ENCODE measurements around the gene CFAP99. TPM values are rescaled to one million over a fixed set of nuclear protein-coding genes. Genes with fewer than 3 reads are reported as not detected.

CFAP99 gene
- total and polyA plus RNA-seq, 9 of the 15 experiments (the other 6 are each of a cell fraction or from before 2014, with no cell fraction given) = 0.07 to 0.18 (median 0.09) TPM; not detected in 6

DNA sequence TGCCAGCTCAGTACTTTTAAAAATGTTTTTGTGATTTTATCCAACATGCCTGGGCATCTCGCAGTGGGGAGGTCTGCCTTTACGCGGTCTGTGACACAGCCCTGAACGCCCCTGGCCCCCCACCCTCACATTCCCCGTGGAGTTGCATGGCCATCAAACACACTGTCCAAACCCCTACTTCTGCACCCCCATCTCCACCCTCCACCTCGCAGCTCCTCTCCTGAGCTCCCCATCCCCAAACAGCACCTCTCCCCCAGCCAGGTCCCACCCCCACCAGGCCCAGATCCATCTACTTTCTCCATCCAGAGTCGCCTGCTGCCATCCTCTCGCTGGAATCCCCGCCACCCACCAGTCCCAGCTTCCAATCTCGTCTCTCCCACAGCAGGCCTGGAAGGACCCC is 9.8 kb upstream of the CFAP99 start:
- H3K27ac ChIP-seq (ENCODE audit: extremely low read depth, low read depth, low read length) = no peak overlapping the region
- 73% methylated on average over 10 of the region's 10 CpGs for WGBS (ENCODE audit: insufficient coverage, low coverage, missing lambda C conversion rate)
- H3K27me3 ChIP-seq (ENCODE audit: control insufficient read depth in 2 of 2, insufficient read depth in 2 of 2, low read length in 2 of 2) = no peaks in the 10 kb centered on the region
- ATAC-seq (no peak), DNase-seq (ENCODE audit: extremely low read depth in 1 of 4, low spot score in 3 of 4) (no peak), FAIRE-seq (no peak)
- POLR2A ChIA-PET = interaction anchor here (0.7 to 1.0 kb wide), 4 partner anchors 14 to 121 kb away, joined by 3 read pairs; no protein-coding TSS in a partner anchor
- peak overlapping the region; percentile 23 for H3K4me2 ChIP-seq (ENCODE audit: insufficient read depth, low read length)
- no peaks in the 10 kb centered on the region for H3K9me3 ChIP-seq (replicated peaks; ENCODE audit: control insufficient read depth, insufficient read depth, low read depth, low read length)
- H3K9me1 ChIP-seq (ENCODE audit: control insufficient read depth, insufficient read depth, low read length) = no peaks in the 10 kb centered on the region
- H4K20me1 ChIP-seq (replicated peaks; ENCODE audit: control insufficient read depth, insufficient read depth, low read length) = no peaks in the 10 kb centered on the region; the same call in 1 of the 2 replicates
- no peak overlapping the region for H3K4me3 ChIP-seq
- no peak overlapping the region for H2AFZ ChIP-seq (ENCODE audit: low read depth, low read length)
- H3K9ac ChIP-seq (ENCODE audit: insufficient read depth in 1 of 2, low read depth in 2 of 2, low read length in 2 of 2) = peak overlapping the region in 1 of 2 experiments; percentile 73; a peak in 2 of 4 replicates
- intact Hi-C loops (cut with micrococcal nuclease) = no loop called here
- H3K36me3 ChIP-seq (ENCODE audit: control insufficient read depth, insufficient read depth, low read length) = no peaks in the 10 kb centered on the region
- TF ChIP-seq XRCC5 (IDR thresholded peaks at IDR 0.05; ENCODE audit: low read depth, low read length) (no peak), ZNF121 (CRISPR knock-in tag; conservative IDR thresholded peaks at IDR 0.05) (no peak), TARDBP (IDR thresholded peaks at IDR 0.05) (no peak), TEAD1 (CRISPR knock-in tag; IDR thresholded peaks at IDR 0.05) (no peak)
- in situ Hi-C loops (cut with MboI) = no loop called here
- peaks cover 70% of the 10 kb centered on the region for H3K79me2 ChIP-seq (ENCODE audit: control insufficient read depth, insufficient read depth, low read length)
- H3K4me1 ChIP-seq (replicated peaks in 1 of 2; ENCODE audit: control insufficient read depth in 2 of 2, insufficient read depth in 2 of 2, low read length in 2 of 2) = peaks cover 46 to 67% of the 10 kb centered on the region in 2 experiments
- no TSS peak for BruUV-seq (replicated peaks)
- CTCF ChIA-PET (ENCODE audit: low intra/inter-chr PET ratio) = no interaction called here

DNA sequence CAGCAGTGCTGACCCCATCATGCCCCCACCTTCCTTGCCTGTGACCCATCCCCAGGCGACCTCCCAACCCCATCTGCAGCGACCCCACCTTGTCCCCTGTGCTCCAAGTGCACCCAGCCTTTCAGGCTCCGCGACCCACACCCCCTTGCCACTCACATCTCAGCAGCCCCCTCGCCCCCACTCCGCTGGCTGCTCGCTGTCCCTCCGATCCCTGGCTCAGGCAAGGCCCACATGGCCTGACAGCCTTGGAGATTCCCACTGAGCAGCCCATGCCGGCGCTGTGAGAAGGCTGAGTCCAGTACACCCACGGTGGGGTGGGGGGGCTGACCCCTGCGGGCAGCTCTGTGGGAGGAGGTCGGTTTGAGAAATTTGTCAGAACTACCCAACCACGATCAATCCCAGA is 9.4 kb upstream of the CFAP99 start:
- no peaks in the 10 kb centered on the region for H3K9me1 ChIP-seq (ENCODE audit: control insufficient read depth, insufficient read depth, low read length)
- DNase-seq (ENCODE audit: extremely low read depth in 1 of 4, low spot score in 3 of 4) (no peak), FAIRE-seq (no peak), ATAC-seq (no peak)
- H3K9me3 ChIP-seq (replicated peaks; ENCODE audit: control insufficient read depth, insufficient read depth, low read depth, low read length) = no peaks in the 10 kb centered on the region
- H3K4me2 ChIP-seq (ENCODE audit: insufficient read depth, low read length) = no peak overlapping the region
- BruUV-seq (replicated peaks) = no TSS peak
- no peak overlapping the region for H3K4me3 ChIP-seq
- no peaks in the 10 kb centered on the region for H3K27me3 ChIP-seq (ENCODE audit: control insufficient read depth in 2 of 2, insufficient read depth in 2 of 2, low read length in 2 of 2)
- H3K79me2 ChIP-seq (ENCODE audit: control insufficient read depth, insufficient read depth, low read length) = peaks cover 71% of the 10 kb centered on the region
- H3K9ac ChIP-seq (ENCODE audit: insufficient read depth in 1 of 2, low read depth in 2 of 2, low read length in 2 of 2) = peak overlapping the region in 1 of 2 experiments; percentile 73; a peak in 2 of 4 replicates
- H3K36me3 ChIP-seq (ENCODE audit: control insufficient read depth, insufficient read depth, low read length) = no peaks in the 10 kb centered on the region
- H3K4me1 ChIP-seq (replicated peaks in 1 of 2; ENCODE audit: control insufficient read depth in 2 of 2, insufficient read depth in 2 of 2, low read length in 2 of 2) = peaks cover 48 to 67% of the 10 kb centered on the region in 2 experiments
- H2AFZ ChIP-seq (ENCODE audit: low read depth, low read length) = no peak overlapping the region
- intact Hi-C loops (cut with micrococcal nuclease) (no loop called here), in situ Hi-C loops (cut with MboI) (no loop called here)
- H3K27ac ChIP-seq (ENCODE audit: extremely low read depth, low read depth, low read length) = peak overlapping the region; percentile 8; the same call in 1 of the 3 replicates
- H4K20me1 ChIP-seq (replicated peaks; ENCODE audit: control insufficient read depth, insufficient read depth, low read length) = no peaks in the 10 kb centered on the region; the same call in 1 of the 2 replicates
- 72% methylated on average over 10 of the region's 14 CpGs for WGBS (ENCODE audit: insufficient coverage, low coverage, missing lambda C conversion rate)
- ChIA-PET POLR2A (interaction anchor here (0.6 kb wide), 1 partner anchor 84 kb away, joined by 3 read pairs; no protein-coding TSS in a partner anchor), CTCF (ENCODE audit: low intra/inter-chr PET ratio) (no interaction called here)
- TF ChIP-seq RBFOX2 (IDR thresholded peaks at IDR 0.05; ENCODE audit: low read depth, low read length) (0 out of 2 replicates have a peak, but pooled peaks have one; percentile 29), EGR1 (conservative IDR thresholded peaks at IDR 0.05) (peak; percentile 52), DMBX1 (CRISPR knock-in tag; IDR thresholded peaks at IDR 0.05; ENCODE audit: borderline replicate concordance) (no peak), CEBPG (CRISPR knock-in tag; IDR thresholded peaks at IDR 0.05) (no peak), CEBPG (tag; conservative IDR thresholded peaks at IDR 0.05 in 1 of 2, IDR thresholded peaks at IDR 0.05 in 1 of 2) (no peak), NBN (IDR thresholded peaks at IDR 0.05; ENCODE audit: low read depth) (no peak), NFRKB (IDR thresholded peaks at IDR 0.05; ENCODE audit: low read depth) (no peak), ZFP30 (CRISPR knock-in tag; IDR thresholded peaks at IDR 0.05; ENCODE audit: borderline replicate concordance) (no peak), JUND (IDR thresholded peaks at IDR 0.05; ENCODE audit: borderline replicate concordance, low read depth, low read length) (no peak), JUND (tag; IDR thresholded peaks at IDR 0.05; ENCODE audit: borderline replicate concordance, low read depth, low read length) (no peak), CBFA2T2 (conservative IDR thresholded peaks at IDR 0.05) (no peak), PHF20 (IDR thresholded peaks at IDR 0.05; ENCODE audit: partially characterized antibody) (no peak), FOXP1 (CRISPR knock-in tag; IDR thresholded peaks at IDR 0.05) (no peak), HDAC3 (IDR thresholded peaks at IDR 0.05; ENCODE audit: borderline replicate concordance, partially characterized antibody) (no peak), LCOR (CRISPR knock-in tag; IDR thresholded peaks at IDR 0.05) (no peak), ZNF431 (CRISPR knock-in tag; IDR thresholded peaks at IDR 0.05) (no peak)

Measured in K562 (cell line).